Ovary (tissue), 9 donors: ENCODE results near the gene SLC12A3. TPM values are rescaled to one million over a fixed set of nuclear protein-coding genes. Genes with fewer than 3 reads are reported as not detected.

ENCODE experiments used
- DNase-seq, 5 donors: peaks; one replicate each; pipeline ENCODE4 v3.0.0-alpha.2; 2019 to 2020
- H3K27ac ChIP-seq, 2 donors: fragments of 200-600 bp; one replicate each; pipeline versions ENCODE4 v1.5.1 to v1.8.0; 2019 to 2022
- H3K27me3 ChIP-seq: fragments of 200-600 bp; one replicate; pipeline ENCODE4 v1.8.0; 2022
- H3K36me3 ChIP-seq: fragments of 200-600 bp; sonication (generic); one replicate; pipeline ENCODE4 v1.5.1; 2019
- H3K4me1 ChIP-seq: one replicate; pipeline ENCODE4 v1.8.1; 2013; ENCODE audit warnings: mild to moderate bottlenecking, moderate library complexity; ENCODE audit not compliant: insufficient read depth
- H3K4me3 ChIP-seq: fragments of 200-600 bp; sonication (generic); one replicate; pipeline ENCODE4 v1.5.1; 2017
- H3K9me3 ChIP-seq, 2 donors: fragments of 200-600 bp in 1 of 2; sonication (generic) in 1 of 2; one replicate each; pipeline versions ENCODE4 v1.5.1 to v1.8.1; 2013 to 2019; ENCODE audit warnings: mild to moderate bottlenecking in 1 of 2, moderate library complexity in 1 of 2
- CTCF ChIP-seq, 3 donors: fragments of 450-650 bp in 2 of 3; fragments of 200-600 bp in 1 of 3; IDR thresholded peaks; one replicate each; pipeline versions ENCODE4 v1.5.1 to v1.8.0; 2016 to 2022; ENCODE audit warnings: antibody characterized with exemption in 3 of 3, mild to moderate bottlenecking in 1 of 3
- EP300 ChIP-seq: sonication (generic); formaldehyde crosslinking; IDR thresholded peaks from one replicate; pipeline ENCODE4 v1.6.1; 2017; ENCODE audit warnings: antibody characterized with exemption
- POLR2A ChIP-seq: fragments of 450-650 bp; IDR thresholded peaks from one replicate; pipeline ENCODE4 v1.6.1; 2017; ENCODE audit warnings: antibody characterized with exemption, mild to moderate bottlenecking, moderate library complexity
- whole genome bisulfite sequencing, 3 donors: extraction: QIAGEN DNeasy Blood & Tissue Kit in 1 of 3; methylation state at CpG; one replicate each; pipeline versions ENCODE4 v1.1.5 to v1.1.7; 2013 to 2017; 5-methylcytosine and 5-hydroxymethylcytosine counted together
- intact Hi-C, 4 donors: fragments of 100-400 bp; cut with DNase I; formaldehyde crosslinking; loops; one replicate each; pipeline versions ENCODE4 v1.11.0 to v1.15.1; 2022 to 2023
- polyA plus RNA-seq, 2 donors: library from polyadenylated mRNA; stranded (reverse); fragments of 200-250 nt in 1 of 2; fragments of 350-450 nt in 1 of 2; fragmentation: Illumina TruSeq in 1 of 2; extraction: RNeasy Lipid Tissue Mini Kit (QIAGEN cat#74804) in 1 of 2; gene quantifications; one replicate each; pipeline ENCODE4 v1.2.3, GENCODE V29; 2013 to 2014
- total RNA-seq, 7 donors: library from RNA; depleted of rRNA in 2 of 7; stranded (reverse); fragments of >200 nt in 2 of 7; fragmentation: NEBNext Ultra II Directional in 3 of 7; extraction: Animal tissue kit (Norgen Biotek cat#: 25700) in 3 of 7; gene quantifications; one replicate each; pipeline versions ENCODE4 v1.1.0 to v1.2.4, GENCODE V29; 2016 to 2023
- donor health status: DM: no; HTN: no; CAD: no; lungs with moderate emphysema.
- donor health status: DM: no; HTN: no; CAD: no.
- donor health status: Bipolar disorder and iron deficiency.
- donor health status: DM: yes; HTN: yes; CAD: no.
- donor health status: DM: no; HTN: no; CAD: no.
- donor health status: DM: yes; HTN: yes; CAD: no.

Gene SLC12A3
- total and polyA plus RNA-seq, 9 donors: 0.04 to 0.37 TPM; not detected in 7

- Histone ChIP-seq H3K9me3 (no peaks in the 10 kb centered on the region), H3K4me3 (no peak overlapping the region), H3K36me3 (no peaks in the 10 kb centered on the region), H3K27me3 (no peaks in the 10 kb centered on the region), H3K4me1 (no peaks in the 10 kb centered on the region), H3K27ac (no peak overlapping the region)
- 90 to 97% (median 93%) methylated on average over 2 of the region's 2 CpGs for WGBS, 3 donors
- TF ChIP-seq CTCF (IDR thresholded peaks at IDR 0.05) (no peak), EP300 (no peak), POLR2A (no peak)
- intact Hi-C loops: loop anchor here in 2 of 4 donors (10.0 kb wide), 2 partner anchors 85 to 185 kb away; no protein-coding TSS in a partner anchor
- no peak for DNase-seq
Observed at GRCh38 chr16:56859636-56860035, 5.4 kb upstream of the SLC12A3 start.

GRCh38 chr16:56860226-56861020, 4.6 kb upstream of the SLC12A3 start:
- WGBS, 3 donors: 71 to 79% (median 73%) methylated on average over 9 of the region's 9 CpGs

GRCh38 chr16:56861092-56861610, 3.9 kb upstream of the SLC12A3 start:
- intact Hi-C loops: loop anchor here in 2 of 4 donors (10.0 kb wide), 1 partner anchor 184 kb away; no protein-coding TSS in a partner anchor
- no peaks in the 10 kb centered on the region for H3K27me3 ChIP-seq
- H3K36me3 ChIP-seq: no peaks in the 10 kb centered on the region
- no peak overlapping the region for H3K27ac ChIP-seq
- H3K9me3 ChIP-seq: no peaks in the 10 kb centered on the region
- no peak for DNase-seq
- no peak overlapping the region for H3K4me3 ChIP-seq
- no peak for TF ChIP-seq POLR2A
- no peak for TF ChIP-seq EP300
- TF ChIP-seq CTCF (IDR thresholded peaks at IDR 0.05): no peak
- 62 to 72% (median 62%) methylated on average over 3 of the region's 3 CpGs for WGBS, 3 donors
- H3K4me1 ChIP-seq: no peaks in the 10 kb centered on the region

More at GRCh38 chr16:56860226-56861020, 4.6 kb upstream of the SLC12A3 start:
- Histone ChIP-seq H3K9me3 (no peaks in the 10 kb centered on the region), H3K27ac (no peak overlapping the region), H3K27me3 (no peaks in the 10 kb centered on the region), H3K4me3 (no peak overlapping the region), H3K4me1 (no peaks in the 10 kb centered on the region), H3K36me3 (no peaks in the 10 kb centered on the region)
- TF ChIP-seq CTCF (IDR thresholded peaks at IDR 0.05) (no peak), EP300 (no peak), POLR2A (no peak)
- no peak for DNase-seq
- intact Hi-C loops: loop anchor here in 2 of 4 donors (10.0 kb wide), 1 partner anchor 184 kb away; no protein-coding TSS in a partner anchor

- no peaks in the 10 kb centered on the region for H3K27me3 ChIP-seq
- H3K27ac ChIP-seq: no peak overlapping the region
- WGBS, 3 donors: 95% methylated on average over 8 of the region's 8 CpGs
- no peak overlapping the region for H3K4me3 ChIP-seq
- no peak for DNase-seq
- intact Hi-C loops: loop anchor here in 2 of 4 donors (10.0 kb wide), 1 partner anchor 183 kb away; no protein-coding TSS in a partner anchor
- no peaks in the 10 kb centered on the region for H3K9me3 ChIP-seq
- no peaks in the 10 kb centered on the region for H3K4me1 ChIP-seq
- no peak for TF ChIP-seq CTCF (IDR thresholded peaks at IDR 0.05)
- no peak for TF ChIP-seq EP300
- H3K36me3 ChIP-seq: no peaks in the 10 kb centered on the region
Observed at GRCh38 chr16:56861756-56862155, 3.3 kb upstream of the SLC12A3 start.
